HCT116 (cell line): ENCODE data around the gene GARIN5B. TPM values are rescaled to one million over a fixed set of nuclear protein-coding genes. Genes with fewer than 3 reads are reported as not detected.

ENCODE experiments used
- ATAC-seq: fragments of 200-7000 bp; cut with Tn5 transposase; 2 replicates; pipeline ENCODE4 v1.9.1; 2020; ENCODE audit warnings: mild to moderate bottlenecking, moderate library complexity
- BruUV-seq: library from RNA; stranded (reverse); fragments of 400-500 nt; replicated peaks from 2 replicates; lab custom pipeline; 2021; lab: Mats Ljungman, UMichigan
- CTCF ChIA-PET: fragments of 300-600 bp; sonication (Branson Sonifier 250); formaldehyde crosslinking; loops from one replicate; lab custom pipeline; 2021; ENCODE audit warnings: antibody characterized with exemption; lab: Charles Lee
- POLR2A ChIA-PET: fragments of 300-600, 350-600 bp; sonication (Branson Sonifier 250); formaldehyde crosslinking; loops from one replicate; lab custom pipeline; 2021; ENCODE audit warnings: antibody characterized with exemption; lab: Charles Lee
- RAD21 ChIA-PET, 2 experiments: fragments of 300-600 bp; sonication (Branson Sonifier 250); formaldehyde crosslinking; loops; one replicate each; lab custom pipeline; 2023; ENCODE audit warnings: low total read pairs in 2 of 2; ENCODE audit not compliant: uncharacterized antibody in 2 of 2, unreplicated experiment in 2 of 2, low non-redundant PET in 1 of 2; lab: Charles Lee
- DNase-seq: peaks from one replicate; pipeline ENCODE4 v3.0.0-alpha.2; 2010; ENCODE audit warnings: low read depth, low spot score
- H2AFZ ChIP-seq: fragments of 200-600 bp; shearing (Covaris generic), sonication (generic); 2 replicates; pipeline ENCODE4 v1.6.1; 2017; ENCODE audit warnings: low read depth, mixed run types, mixed read lengths, antibody characterized with exemption, low read length; ENCODE audit not compliant: poor library complexity, severe bottlenecking
- H3K27ac ChIP-seq: 2 replicates; pipeline ENCODE4 v1.5.1; 2012; ENCODE audit warnings: low read depth, low read length
- H3K27me3 ChIP-seq: fragments of 200-600 bp; sonication (generic); 2 replicates; pipeline ENCODE4 v1.6.1; 2016; ENCODE audit warnings: mixed run types, low read length, mixed read lengths; ENCODE audit not compliant: insufficient read depth
- H3K36me3 ChIP-seq, 2 experiments: fragments of 200-500 bp in 1 of 2; fragments of 200-600 bp in 1 of 2; sonication (Bioruptor generic) in 1 of 2; sonication (generic) in 1 of 2; 2 replicates each; pipeline versions ENCODE4 v1.5.1 to v1.6.1; 2014 to 2016; ENCODE audit warnings: low read length in 2 of 2, inconsistent platforms in 1 of 2, mixed read lengths in 1 of 2, mixed run types in 1 of 2; ENCODE audit not compliant: insufficient read depth in 2 of 2, control insufficient read depth in 1 of 2
- H3K4me1 ChIP-seq, 2 experiments: fragments of 200-600 bp in 1 of 2; sonication (generic) in 1 of 2; 2 replicates each; pipeline versions ENCODE4 v1.5.1 to v1.6.1; 2012 to 2017; ENCODE audit warnings: low read length in 2 of 2, inconsistent platforms in 1 of 2, mild to moderate bottlenecking in 1 of 2, mixed read lengths in 1 of 2, mixed run types in 1 of 2, moderate library complexity in 1 of 2; ENCODE audit not compliant: insufficient read depth in 2 of 2, control insufficient read depth in 1 of 2
- H3K4me2 ChIP-seq: fragments of 200-600 bp; sonication (generic); 2 replicates; pipeline ENCODE4 v1.6.1; 2017; ENCODE audit warnings: mixed run types, low read length, mixed read lengths
- H3K4me3 ChIP-seq, 2 experiments: fragments of 200-600 bp in 1 of 2; sonication (generic) in 1 of 2; replicated peaks in 1 of 2; 2 replicates each; pipeline ENCODE4 v1.5.1; 2011 to 2016; ENCODE audit warnings: low read length in 2 of 2, control low read depth in 1 of 2, low read depth in 1 of 2, mild to moderate bottlenecking in 1 of 2, mixed read lengths in 1 of 2, mixed run types in 1 of 2
- H3K79me2 ChIP-seq: fragments of 200-600 bp; sonication (generic); 2 replicates; pipeline ENCODE4 v1.6.1; 2017; ENCODE audit warnings: mild to moderate bottlenecking, mixed run types, low read length, moderate library complexity, mixed read lengths; ENCODE audit not compliant: insufficient read depth
- H3K9ac ChIP-seq: fragments of 200-600 bp; sonication (generic); 2 replicates; pipeline ENCODE4 v1.6.1; 2016; ENCODE audit warnings: low read length, mixed read lengths
- H3K9me2 ChIP-seq: fragments of 200-600 bp; sonication (generic), shearing (Covaris generic); 2 replicates; pipeline ENCODE4 v1.6.1; 2017; ENCODE audit warnings: mixed run types, mild to moderate bottlenecking, moderate library complexity; ENCODE audit not compliant: insufficient read depth
- H3K9me3 ChIP-seq, 2 experiments: fragments of 200-500 bp in 1 of 2; fragments of 200-600 bp in 1 of 2; sonication (Bioruptor generic) in 1 of 2; sonication (generic) in 1 of 2; 2 replicates each; pipeline ENCODE4 v1.6.1; 2014 to 2017; ENCODE audit warnings: low read length in 2 of 2, mixed read lengths in 2 of 2, inconsistent platforms in 1 of 2, low read depth in 1 of 2, mild to moderate bottlenecking in 1 of 2, mixed run types in 1 of 2, moderate library complexity in 1 of 2; ENCODE audit not compliant: control insufficient read depth in 1 of 2, insufficient read depth in 1 of 2
- H4K20me1 ChIP-seq: fragments of 200-600 bp; sonication (generic), shearing (Covaris generic); 2 replicates; pipeline ENCODE4 v1.6.1; 2017; ENCODE audit warnings: mixed run types, mild to moderate bottlenecking, moderate library complexity; ENCODE audit not compliant: insufficient read depth
- CBX3 ChIP-seq: IDR thresholded peaks from 2 replicates; pipeline ENCODE4 v1.6.1; 2012; ENCODE audit warnings: low read depth
- ELF1 ChIP-seq: IDR thresholded peaks from 2 replicates; pipeline ENCODE4 v1.6.1; 2012; ENCODE audit warnings: low read depth, borderline replicate concordance
- EZH2phosphoT487 ChIP-seq: fragments of 200-600 bp; IDR thresholded peaks from 2 replicates; pipeline ENCODE4 v1.6.1; 2018; ENCODE audit warnings: antibody characterized with exemption, borderline replicate concordance
- FOSL1 ChIP-seq: IDR thresholded peaks from 2 replicates; pipeline ENCODE4 v1.6.1; 2012; ENCODE audit warnings: low read depth
- POLR2A ChIP-seq: IDR thresholded peaks from 2 replicates; pipeline ENCODE4 v1.7.0; 2011; ENCODE audit warnings: borderline replicate concordance; ENCODE audit not compliant: insufficient read depth, insufficient read length; ENCODE audit errors: extremely low read depth
- POLR2AphosphoS5 ChIP-seq: IDR thresholded peaks from 2 replicates; pipeline ENCODE4 v1.6.1; 2011; ENCODE audit warnings: mild to moderate bottlenecking, low read depth, low read length, moderate library complexity
- RAD21 ChIP-seq: IDR thresholded peaks from 2 replicates; pipeline ENCODE4 v1.6.1; 2012; ENCODE audit warnings: low read depth, mild to moderate bottlenecking
- SIN3A ChIP-seq: IDR thresholded peaks from 2 replicates; pipeline ENCODE4 v1.6.1; 2012; ENCODE audit warnings: low read depth
- SRF ChIP-seq: IDR thresholded peaks from 2 replicates; pipeline ENCODE4 v1.6.1; 2012; ENCODE audit warnings: low read depth
- YY1 ChIP-seq: IDR thresholded peaks from 2 replicates; pipeline ENCODE4 v1.6.1; 2011; ENCODE audit warnings: low read length, low read depth, moderate library complexity, mild to moderate bottlenecking; ENCODE audit not compliant: insufficient replicate concordance; ENCODE audit errors: extremely low read depth
- ZFX ChIP-seq: fragments of 450-650 bp; IDR thresholded peaks from 2 replicates; pipeline ENCODE4 v1.6.1; 2017
- intact Hi-C: fragments of 100-400 bp; cut with micrococcal nuclease; formaldehyde crosslinking; loops from 2 replicates; pipeline ENCODE4 v1.10.0; 2022
- total RNA-seq: library from RNA; stranded (reverse); gene quantifications from one replicate; pipeline ENCODE4 v1.2.1, GENCODE V29; 2021; ENCODE audit not compliant: unreplicated experiment
- TF ChIP-seq, protein P1 (sequence below): IDR thresholded peaks from 2 replicates; pipeline ENCODE4 v1.6.1; 2012
- TF ChIP-seq, protein P2 (sequence below): IDR thresholded peaks from 2 replicates; pipeline ENCODE4 v1.6.1; 2012; ENCODE audit warnings: low read depth
- TF ChIP-seq, protein P3 (sequence below): IDR thresholded peaks from 2 replicates; pipeline ENCODE4 v1.6.1; 2011; ENCODE audit warnings: mild to moderate bottlenecking, low read length, moderate library complexity; ENCODE audit not compliant: insufficient replicate concordance; ENCODE audit errors: extremely low read depth
- TF ChIP-seq, protein P4 (sequence below), 3 experiments: fragments of 200-600 bp in 1 of 3; sonication (generic) in 1 of 3; IDR thresholded peaks in 2 of 3; conservative IDR thresholded peaks in 1 of 3; 2 replicates each; pipeline ENCODE4 v1.5.1; 2012 to 2017; ENCODE audit warnings: low read depth in 2 of 3, low read length in 2 of 3, antibody characterized with exemption in 1 of 3, borderline replicate concordance in 1 of 3, control low read depth in 1 of 3, mild to moderate bottlenecking in 1 of 3, mixed read lengths in 1 of 3, mixed run types in 1 of 3, moderate library complexity in 1 of 3; ENCODE audit not compliant: insufficient read depth in 1 of 3

GARIN5B gene
- total RNA-seq, 1 experiment from 2014 or later, result not detected

DNA sequence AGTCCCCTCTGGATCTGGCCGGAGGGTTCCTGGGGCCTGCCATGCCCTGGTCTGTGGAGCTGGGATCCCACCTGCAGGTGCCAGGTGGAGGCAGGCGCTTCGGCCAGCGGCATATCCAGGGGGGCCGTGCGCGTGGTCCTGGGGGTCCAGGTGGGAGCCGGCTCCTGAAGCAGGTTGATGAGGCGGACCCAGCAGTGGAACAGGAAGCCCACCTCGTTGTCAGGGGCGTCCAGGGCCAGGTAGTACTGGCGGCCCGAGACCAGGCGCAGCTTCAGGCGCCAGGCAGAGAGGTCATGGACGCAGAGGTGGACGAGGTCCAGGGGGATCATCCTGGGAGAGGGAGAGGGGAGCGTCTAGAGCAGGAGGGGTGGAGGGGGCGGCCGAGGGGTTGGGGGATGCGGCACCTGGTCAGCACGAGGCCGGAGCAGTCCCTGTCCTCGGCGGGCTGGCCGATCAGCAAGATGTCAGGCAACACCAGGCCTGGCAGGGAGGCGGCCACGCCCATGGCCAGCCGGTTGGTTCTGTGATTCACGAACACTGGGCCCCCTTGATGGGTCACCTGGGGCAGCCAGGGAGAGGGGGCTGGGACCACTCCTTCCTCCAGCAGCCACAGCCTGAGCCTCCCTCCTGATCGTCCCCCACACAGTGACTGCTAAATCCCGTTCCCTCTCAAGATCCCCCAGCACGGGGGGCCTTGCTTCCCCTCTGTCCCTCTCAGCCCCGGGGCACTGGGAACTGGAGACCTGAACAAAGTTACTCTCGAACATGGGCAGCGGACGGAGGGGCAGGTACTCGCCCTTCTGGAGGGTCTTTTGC, 678 bp downstream of the GARIN5B start:
- BruUV-seq, result no TSS peak
- no peaks in the 10 kb centered on the region for H3K9me2 ChIP-seq
- intact Hi-C loops, result no loop called here
- H3K27me3 ChIP-seq, result no peaks in the 10 kb centered on the region
- RAD21 ChIA-PET, result interaction anchor here in 1 of 2 experiments (0.7 kb wide), 1 partner anchor 61 kb away, joined by 7 read pairs; no protein-coding TSS in a partner anchor
- H3K4me2 ChIP-seq, result no peak overlapping the region
- POLR2A ChIA-PET, result interaction anchor here (0.8 kb wide), 1 partner anchor 29 kb away, joined by 3 read pairs; no protein-coding TSS in a partner anchor
- H4K20me1 ChIP-seq, result no peaks in the 10 kb centered on the region
- no peaks in the 10 kb centered on the region for H3K79me2 ChIP-seq
- ATAC-seq (no peak), DNase-seq (no peak)
- H3K4me1 ChIP-seq, result no peaks in the 10 kb centered on the region
- no peaks in the 10 kb centered on the region for H3K36me3 ChIP-seq
- no peak overlapping the region for H3K27ac ChIP-seq
- no peaks in the 10 kb centered on the region for H3K9me3 ChIP-seq
- H3K9ac ChIP-seq, result no peak overlapping the region
- H3K4me3 ChIP-seq, result no peak overlapping the region
- TF ChIP-seq, protein P1, sequence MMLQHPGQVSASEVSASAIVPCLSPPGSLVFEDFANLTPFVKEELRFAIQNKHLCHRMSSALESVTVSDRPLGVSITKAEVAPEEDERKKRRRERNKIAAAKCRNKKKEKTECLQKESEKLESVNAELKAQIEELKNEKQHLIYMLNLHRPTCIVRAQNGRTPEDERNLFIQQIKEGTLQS, result no peak
- TF ChIP-seq POLR2A (no peak), EZH2phosphoT487 (no peak), FOSL1 (no peak), CBX3 (no peak), ELF1 (no peak), POLR2AphosphoS5 (no peak), RAD21 (no peak), SIN3A (no peak), SRF (no peak), ZFX (no peak), YY1 (no peak)
- TF ChIP-seq, protein P2, sequence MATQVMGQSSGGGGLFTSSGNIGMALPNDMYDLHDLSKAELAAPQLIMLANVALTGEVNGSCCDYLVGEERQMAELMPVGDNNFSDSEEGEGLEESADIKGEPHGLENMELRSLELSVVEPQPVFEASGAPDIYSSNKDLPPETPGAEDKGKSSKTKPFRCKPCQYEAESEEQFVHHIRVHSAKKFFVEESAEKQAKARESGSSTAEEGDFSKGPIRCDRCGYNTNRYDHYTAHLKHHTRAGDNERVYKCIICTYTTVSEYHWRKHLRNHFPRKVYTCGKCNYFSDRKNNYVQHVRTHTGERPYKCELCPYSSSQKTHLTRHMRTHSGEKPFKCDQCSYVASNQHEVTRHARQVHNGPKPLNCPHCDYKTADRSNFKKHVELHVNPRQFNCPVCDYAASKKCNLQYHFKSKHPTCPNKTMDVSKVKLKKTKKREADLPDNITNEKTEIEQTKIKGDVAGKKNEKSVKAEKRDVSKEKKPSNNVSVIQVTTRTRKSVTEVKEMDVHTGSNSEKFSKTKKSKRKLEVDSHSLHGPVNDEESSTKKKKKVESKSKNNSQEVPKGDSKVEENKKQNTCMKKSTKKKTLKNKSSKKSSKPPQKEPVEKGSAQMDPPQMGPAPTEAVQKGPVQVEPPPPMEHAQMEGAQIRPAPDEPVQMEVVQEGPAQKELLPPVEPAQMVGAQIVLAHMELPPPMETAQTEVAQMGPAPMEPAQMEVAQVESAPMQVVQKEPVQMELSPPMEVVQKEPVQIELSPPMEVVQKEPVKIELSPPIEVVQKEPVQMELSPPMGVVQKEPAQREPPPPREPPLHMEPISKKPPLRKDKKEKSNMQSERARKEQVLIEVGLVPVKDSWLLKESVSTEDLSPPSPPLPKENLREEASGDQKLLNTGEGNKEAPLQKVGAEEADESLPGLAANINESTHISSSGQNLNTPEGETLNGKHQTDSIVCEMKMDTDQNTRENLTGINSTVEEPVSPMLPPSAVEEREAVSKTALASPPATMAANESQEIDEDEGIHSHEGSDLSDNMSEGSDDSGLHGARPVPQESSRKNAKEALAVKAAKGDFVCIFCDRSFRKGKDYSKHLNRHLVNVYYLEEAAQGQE, result no peak
- TF ChIP-seq, protein P3, sequence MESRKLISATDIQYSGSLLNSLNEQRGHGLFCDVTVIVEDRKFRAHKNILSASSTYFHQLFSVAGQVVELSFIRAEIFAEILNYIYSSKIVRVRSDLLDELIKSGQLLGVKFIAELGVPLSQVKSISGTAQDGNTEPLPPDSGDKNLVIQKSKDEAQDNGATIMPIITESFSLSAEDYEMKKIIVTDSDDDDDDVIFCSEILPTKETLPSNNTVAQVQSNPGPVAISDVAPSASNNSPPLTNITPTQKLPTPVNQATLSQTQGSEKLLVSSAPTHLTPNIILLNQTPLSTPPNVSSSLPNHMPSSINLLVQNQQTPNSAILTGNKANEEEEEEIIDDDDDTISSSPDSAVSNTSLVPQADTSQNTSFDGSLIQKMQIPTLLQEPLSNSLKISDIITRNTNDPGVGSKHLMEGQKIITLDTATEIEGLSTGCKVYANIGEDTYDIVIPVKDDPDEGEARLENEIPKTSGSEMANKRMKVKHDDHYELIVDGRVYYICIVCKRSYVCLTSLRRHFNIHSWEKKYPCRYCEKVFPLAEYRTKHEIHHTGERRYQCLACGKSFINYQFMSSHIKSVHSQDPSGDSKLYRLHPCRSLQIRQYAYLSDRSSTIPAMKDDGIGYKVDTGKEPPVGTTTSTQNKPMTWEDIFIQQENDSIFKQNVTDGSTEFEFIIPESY, result no peak
- TF ChIP-seq, protein P4, sequence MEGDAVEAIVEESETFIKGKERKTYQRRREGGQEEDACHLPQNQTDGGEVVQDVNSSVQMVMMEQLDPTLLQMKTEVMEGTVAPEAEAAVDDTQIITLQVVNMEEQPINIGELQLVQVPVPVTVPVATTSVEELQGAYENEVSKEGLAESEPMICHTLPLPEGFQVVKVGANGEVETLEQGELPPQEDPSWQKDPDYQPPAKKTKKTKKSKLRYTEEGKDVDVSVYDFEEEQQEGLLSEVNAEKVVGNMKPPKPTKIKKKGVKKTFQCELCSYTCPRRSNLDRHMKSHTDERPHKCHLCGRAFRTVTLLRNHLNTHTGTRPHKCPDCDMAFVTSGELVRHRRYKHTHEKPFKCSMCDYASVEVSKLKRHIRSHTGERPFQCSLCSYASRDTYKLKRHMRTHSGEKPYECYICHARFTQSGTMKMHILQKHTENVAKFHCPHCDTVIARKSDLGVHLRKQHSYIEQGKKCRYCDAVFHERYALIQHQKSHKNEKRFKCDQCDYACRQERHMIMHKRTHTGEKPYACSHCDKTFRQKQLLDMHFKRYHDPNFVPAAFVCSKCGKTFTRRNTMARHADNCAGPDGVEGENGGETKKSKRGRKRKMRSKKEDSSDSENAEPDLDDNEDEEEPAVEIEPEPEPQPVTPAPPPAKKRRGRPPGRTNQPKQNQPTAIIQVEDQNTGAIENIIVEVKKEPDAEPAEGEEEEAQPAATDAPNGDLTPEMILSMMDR (IDR thresholded peaks at IDR 0.05 in 2 of 3, conservative IDR thresholded peaks at IDR 0.05 in 1 of 3; ENCODE audit: borderline replicate concordance in 1 of 3, insufficient read depth in 1 of 3, low read depth in 2 of 3, low read length in 2 of 3), result no peak
- CTCF ChIA-PET, result no interaction called here
- no peak overlapping the region for H2AFZ ChIP-seq
